GM23248 (cell line): ENCODE measurements around the gene TFF1. TPM values are rescaled to one million over a fixed set of nuclear protein-coding genes. Genes with fewer than 3 reads are reported as not detected.
A peak's percentile ranks its signal among the peaks of the same experiment; 100 is the strongest.

Source experiments
- DNase-seq: peaks from one replicate; pipeline ENCODE4 v3.0.0-alpha.2; 2015
- H2AFZ ChIP-seq: fragments of 200-600 bp; sonication (generic); 2 replicates; pipeline ENCODE4 v1.6.1; 2016; ENCODE audit warnings: antibody characterized with exemption
- H3F3A ChIP-seq: fragments of 200-600 bp; sonication (generic); 2 replicates; pipeline ENCODE4 v1.6.1; 2016; ENCODE audit warnings: mild to moderate bottlenecking, antibody characterized with exemption, mixed run types; ENCODE audit not compliant: insufficient read depth
- H3K27ac ChIP-seq: fragments of 200-600 bp; sonication (generic); 2 replicates; pipeline ENCODE4 v1.5.1; 2016; ENCODE audit warnings: mild to moderate bottlenecking
- H3K27me3 ChIP-seq: fragments of 200-600 bp; sonication (generic); replicated peaks from 2 replicates; pipeline ENCODE4 v1.6.1; 2016; ENCODE audit warnings: mild to moderate bottlenecking; ENCODE audit not compliant: insufficient read depth
- H3K36me3 ChIP-seq: fragments of 200-600 bp; sonication (generic); 2 replicates; pipeline ENCODE4 v1.6.1; 2016; ENCODE audit warnings: low read depth, mild to moderate bottlenecking
- H3K4me1 ChIP-seq: fragments of 200-600 bp; sonication (generic); 2 replicates; pipeline ENCODE4 v1.6.1; 2016; ENCODE audit warnings: mild to moderate bottlenecking; ENCODE audit not compliant: insufficient read depth
- H3K4me2 ChIP-seq: fragments of 200-600 bp; sonication (generic); one replicate; pipeline ENCODE4 v1.6.1; 2016; ENCODE audit warnings: mild to moderate bottlenecking; ENCODE audit not compliant: unreplicated experiment
- H3K4me3 ChIP-seq: fragments of 200-600 bp; sonication (generic); 2 replicates; pipeline ENCODE4 v1.5.1; 2016; ENCODE audit warnings: mild to moderate bottlenecking
- H3K79me2 ChIP-seq: fragments of 200-600 bp; sonication (generic); 2 replicates; pipeline ENCODE4 v1.6.1; 2016; ENCODE audit warnings: mild to moderate bottlenecking; ENCODE audit not compliant: insufficient read depth
- H3K9ac ChIP-seq: fragments of 200-600 bp; sonication (generic); 2 replicates; pipeline ENCODE4 v1.6.1; 2016; ENCODE audit warnings: mild to moderate bottlenecking
- H3K9me2 ChIP-seq: fragments of 200-600 bp; sonication (generic); 2 replicates; pipeline ENCODE4 v1.6.1; 2016; ENCODE audit warnings: mixed run types, mild to moderate bottlenecking, moderate library complexity; ENCODE audit not compliant: insufficient read depth
- H3K9me3 ChIP-seq: fragments of 200-600 bp; sonication (generic); one replicate; pipeline ENCODE4 v1.6.1; 2017; ENCODE audit warnings: low read depth
- H4K20me1 ChIP-seq: fragments of 200-600 bp; sonication (generic); 2 replicates; pipeline ENCODE4 v1.6.0; 2016; ENCODE audit not compliant: insufficient read depth
- EZH2 ChIP-seq: fragments of 200-600 bp; sonication (generic); IDR thresholded peaks from 2 replicates; pipeline ENCODE4 v1.6.1; 2018; ENCODE audit warnings: antibody characterized with exemption, mild to moderate bottlenecking; ENCODE audit not compliant: insufficient read depth, poor library complexity, severe bottlenecking
- EZH2phosphoT487 ChIP-seq: fragments of 200-600 bp; sonication (generic); IDR thresholded peaks from 2 replicates; pipeline ENCODE4 v1.6.1; 2018; ENCODE audit warnings: antibody characterized with exemption, moderate library complexity, mild to moderate bottlenecking, low read depth; ENCODE audit not compliant: insufficient read depth
- WGBS, 2 experiments: methylation state at CpG; one replicate each; pipeline ENCODE4 v1.1.6; 2015 to 2017; ENCODE audit warnings: low lambda C conversion rate in 2 of 2, low coverage in 1 of 2; ENCODE audit errors: missing lambda C conversion rate in 2 of 2; 5-methylcytosine and 5-hydroxymethylcytosine counted together
- in situ Hi-C: fragments of 300-500 bp; cut with MboI; formaldehyde crosslinking; loops from 2 replicates; pipeline ENCODE4 v1.15.0; 2020
- polyA plus RNA-seq: library from polyadenylated mRNA; unstranded; fragments of >200 nt; fragmentation: Nextera tagmentation; extraction: Ambion mirVana; gene quantifications from 2 replicates; pipeline ENCODE4 v1.2.1, GENCODE V29; 2016
- total RNA-seq: library from RNA; depleted of rRNA; stranded (reverse); fragments of >200 nt; shearing (Covaris generic); gene quantifications from 2 replicates; pipeline ENCODE4 v1.2.3, GENCODE V29; 2014

The TFF1 gene
- total and polyA plus RNA-seq, 2 experiments from 2014 or later, result not detected

DNA sequence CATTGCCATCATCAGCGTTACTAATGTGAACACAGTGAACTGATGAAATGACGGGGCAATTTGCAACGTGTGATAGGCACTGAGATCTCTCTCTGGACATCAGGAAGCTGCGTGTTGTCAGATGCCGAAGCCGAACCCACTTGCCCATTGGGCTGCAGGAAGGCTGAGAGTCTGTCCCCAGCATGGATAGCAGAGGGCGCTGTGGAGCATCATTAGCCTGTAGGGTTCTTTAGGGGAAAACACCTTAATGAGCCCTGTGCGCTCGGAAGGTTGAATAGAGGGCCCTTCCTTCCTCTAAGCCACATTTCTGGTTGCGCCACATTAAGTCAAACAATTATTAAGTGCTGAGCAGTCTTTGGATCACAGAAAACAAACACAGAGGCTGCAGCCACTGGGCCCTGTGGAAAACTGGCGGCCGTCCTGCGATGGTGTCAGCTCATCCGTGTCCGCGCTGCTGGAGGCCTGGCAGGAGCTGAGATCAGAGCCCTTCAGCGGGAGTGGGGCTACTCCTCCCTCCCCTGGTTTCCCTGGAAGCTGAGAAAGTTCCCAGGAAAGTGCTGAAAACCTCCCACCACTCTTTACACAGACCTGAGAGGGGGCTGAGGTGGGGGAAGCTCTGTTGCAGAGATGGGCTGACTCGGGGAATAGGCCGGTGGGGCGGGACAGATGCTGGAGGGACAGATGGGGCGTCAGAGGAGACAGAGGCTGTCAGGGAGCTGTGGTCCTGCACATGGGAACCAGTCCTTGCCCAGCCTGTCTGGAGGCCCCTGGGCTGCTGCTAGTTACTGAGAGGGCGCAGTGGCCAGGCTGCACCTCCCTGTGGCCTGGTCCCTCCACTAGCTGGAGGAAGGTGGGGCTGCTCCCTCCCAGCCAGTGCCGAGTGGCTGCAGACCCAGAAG, 28.3 kb downstream of the TFF1 start:
- Histone ChIP-seq H3K9me3 (no peaks in the 10 kb centered on the region), H3F3A (no peaks in the 10 kb centered on the region), H2AFZ (0 out of 2 replicates have a peak overlapping the region, but pooled peaks have one; percentile 42), H3K27ac (no peak overlapping the region), H4K20me1 (no peaks in the 10 kb centered on the region), H3K36me3 (no peaks in the 10 kb centered on the region), H3K79me2 (no peaks in the 10 kb centered on the region), H3K9me2 (no peaks in the 10 kb centered on the region), H3K9ac (no peak overlapping the region), H3K4me3 (no peak overlapping the region), H3K4me1 (no peaks in the 10 kb centered on the region), H3K27me3 (peaks cover 34% of the 10 kb centered on the region), H3K4me2 (no peak overlapping the region)
- TF ChIP-seq EZH2phosphoT487 (no peak), EZH2 (no peak)
- 13 to 16% methylated on average over 23 of the region's 23 CpGs for WGBS, 2 experiments
- in situ Hi-C loops, result no loop called here
- peak; percentile 67 for DNase-seq

DNA sequence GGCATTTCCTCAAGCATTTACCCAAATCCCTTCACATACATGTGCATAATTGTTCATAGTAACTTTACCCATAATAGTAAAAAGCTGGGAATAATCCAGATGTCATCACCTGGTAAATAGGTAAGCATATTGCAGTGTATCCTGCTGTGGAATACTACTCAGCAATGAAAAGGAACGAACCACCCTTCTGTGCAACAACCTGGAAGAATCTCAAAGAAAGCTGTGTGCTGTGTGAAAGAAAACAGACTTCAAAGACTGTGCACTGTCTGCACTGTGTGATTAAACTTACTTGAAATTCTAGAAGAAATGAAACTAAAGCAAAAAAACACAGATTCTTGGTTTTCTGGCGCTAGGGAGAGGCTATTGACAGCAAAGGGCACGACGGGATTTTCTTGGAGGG, 29.1 kb downstream of the TFF1 start:
- TF ChIP-seq EZH2phosphoT487 (no peak), EZH2 (no peak)
- H3K9ac ChIP-seq, result no peak overlapping the region
- no peaks in the 10 kb centered on the region for H3K9me3 ChIP-seq
- H3K27me3 ChIP-seq, result peaks cover 34% of the 10 kb centered on the region
- H4K20me1 ChIP-seq, result no peaks in the 10 kb centered on the region
- H3K79me2 ChIP-seq, result no peaks in the 10 kb centered on the region
- no peaks in the 10 kb centered on the region for H3K36me3 ChIP-seq
- in situ Hi-C loops, result no loop called here
- no peak overlapping the region for H3K27ac ChIP-seq
- DNase-seq, result no peak
- H3K4me1 ChIP-seq, result no peaks in the 10 kb centered on the region
- H3K9me2 ChIP-seq, result no peaks in the 10 kb centered on the region
- H3K4me2 ChIP-seq, result no peak overlapping the region
- WGBS, 2 experiments, result 83 to 86% methylated on average over 4 of the region's 4 CpGs
- H3K4me3 ChIP-seq, result no peak overlapping the region
- no peaks in the 10 kb centered on the region for H3F3A ChIP-seq
- H2AFZ ChIP-seq, result no peak overlapping the region

DNA sequence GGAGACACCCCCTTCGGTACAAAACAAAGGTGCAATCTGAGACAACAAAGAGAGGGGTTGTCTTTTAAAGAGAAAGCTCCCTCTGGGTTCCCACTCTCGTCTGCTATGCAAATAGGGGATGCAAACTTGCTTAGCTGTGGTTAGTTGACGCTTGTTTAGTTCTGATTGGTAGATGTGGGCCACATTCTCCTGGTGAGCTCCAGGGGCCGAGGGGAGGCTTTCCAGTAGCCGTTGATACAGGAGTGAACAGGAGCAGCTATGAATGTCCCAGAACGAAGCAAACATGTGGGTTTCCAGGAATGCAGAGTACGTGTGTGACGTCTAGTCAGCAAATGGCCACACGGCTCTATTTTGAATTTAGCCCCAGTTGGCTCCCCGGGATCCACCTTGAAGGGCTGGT, 30.3 kb downstream of the TFF1 start:
- in situ Hi-C loops, result no loop called here
- H3K4me1 ChIP-seq, result no peaks in the 10 kb centered on the region
- TF ChIP-seq EZH2, result no peak
- TF ChIP-seq EZH2phosphoT487, result no peak
- no peaks in the 10 kb centered on the region for H4K20me1 ChIP-seq
- no peaks in the 10 kb centered on the region for H3K9me2 ChIP-seq
- no peaks in the 10 kb centered on the region for H3F3A ChIP-seq
- H2AFZ ChIP-seq, result no peak overlapping the region
- H3K9ac ChIP-seq, result no peak overlapping the region
- no peaks in the 10 kb centered on the region for H3K79me2 ChIP-seq
- WGBS, 2 experiments, result 11 to 12% methylated on average over 10 of the region's 10 CpGs
- no peaks in the 10 kb centered on the region for H3K9me3 ChIP-seq
- no peaks in the 10 kb centered on the region for H3K36me3 ChIP-seq
- no peak overlapping the region for H3K4me3 ChIP-seq
- no peak overlapping the region for H3K4me2 ChIP-seq
- peaks cover 34% of the 10 kb centered on the region for H3K27me3 ChIP-seq
- no peak for DNase-seq
- no peak overlapping the region for H3K27ac ChIP-seq

DNA sequence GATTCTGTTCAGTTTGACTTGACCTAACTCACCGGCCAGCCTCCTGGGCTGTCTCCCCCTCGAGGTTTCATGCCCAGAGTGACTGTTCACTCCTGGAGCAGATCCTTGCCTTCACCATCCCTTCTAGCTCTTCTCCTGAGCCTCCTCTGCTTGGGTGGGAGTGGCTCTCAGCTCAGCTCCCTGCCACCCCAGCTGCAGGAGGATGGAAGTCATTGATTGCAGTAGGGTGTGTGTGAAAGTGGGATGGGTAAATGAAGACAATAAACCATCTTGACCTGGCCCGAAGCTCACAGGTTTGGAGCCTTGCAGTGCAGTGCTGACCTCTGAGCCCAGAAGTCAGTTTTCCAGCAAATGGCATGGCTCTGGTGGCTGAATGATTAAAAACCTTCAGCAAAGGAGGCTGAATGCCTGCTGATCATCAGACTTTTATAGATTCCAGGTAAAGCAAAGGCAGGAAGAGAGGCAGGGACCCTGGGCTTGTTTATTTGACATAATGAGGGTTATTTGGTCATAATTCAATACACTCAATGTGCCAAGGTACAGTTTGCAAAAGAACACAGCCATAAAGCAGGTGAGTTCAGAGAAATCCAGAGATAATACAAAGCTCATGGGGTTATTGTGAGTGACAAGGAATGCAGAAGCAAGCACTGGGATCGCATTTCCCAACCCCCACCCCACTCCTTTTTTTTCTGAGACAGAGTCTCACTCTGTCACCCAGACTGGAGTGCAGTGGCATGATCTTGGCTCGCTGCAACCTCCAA, 33.6 kb downstream of the TFF1 start:
- Histone ChIP-seq H3K9me3 (no peaks in the 10 kb centered on the region), H3F3A (no peaks in the 10 kb centered on the region), H3K36me3 (no peaks in the 10 kb centered on the region), H3K9ac (no peak overlapping the region), H3K9me2 (no peaks in the 10 kb centered on the region), H3K27ac (no peak overlapping the region), H3K4me2 (no peak overlapping the region), H3K79me2 (no peaks in the 10 kb centered on the region), H3K27me3 (peaks cover 43% of the 10 kb centered on the region), H3K4me3 (no peak overlapping the region), H4K20me1 (no peaks in the 10 kb centered on the region), H3K4me1 (no peaks in the 10 kb centered on the region), H2AFZ (no peak overlapping the region)
- no peak for TF ChIP-seq EZH2
- WGBS, 2 experiments, result 19 to 24% methylated on average over 5 of the region's 5 CpGs
- no peak for DNase-seq
- in situ Hi-C loops, result no loop called here
